GM15510 (cell line): ENCODE data around the gene MEDAG.

Experiments used
- POLR2A ChIP-seq: IDR thresholded peaks from 3 replicates; pipeline ENCODE4 v1.6.1; 2011; ENCODE audit warnings: borderline replicate concordance; ENCODE audit not compliant: insufficient read length; ENCODE audit errors: extremely low read depth

Gene MEDAG

DNA sequence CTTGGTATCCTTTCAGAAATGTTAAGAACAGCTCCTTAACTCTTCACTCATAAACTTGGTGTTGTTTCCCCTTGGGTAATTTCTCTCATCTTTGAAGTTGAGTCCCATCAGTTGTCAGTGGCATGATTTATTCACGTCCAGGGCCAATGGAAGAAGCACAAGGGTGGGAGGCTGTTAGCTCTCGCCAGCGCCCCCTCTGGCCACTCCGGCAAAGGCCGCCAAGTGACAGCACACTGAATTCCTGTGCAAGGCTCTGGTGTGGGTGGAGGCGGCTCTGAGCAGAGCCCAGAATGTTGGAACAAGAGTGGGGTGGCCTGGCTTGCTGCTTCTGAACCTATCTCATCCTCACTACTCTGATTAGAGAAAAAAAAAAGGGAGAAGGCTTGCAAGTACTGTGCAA, 13.1 kb upstream of the MEDAG start:
- no peak for TF ChIP-seq POLR2A

DNA sequence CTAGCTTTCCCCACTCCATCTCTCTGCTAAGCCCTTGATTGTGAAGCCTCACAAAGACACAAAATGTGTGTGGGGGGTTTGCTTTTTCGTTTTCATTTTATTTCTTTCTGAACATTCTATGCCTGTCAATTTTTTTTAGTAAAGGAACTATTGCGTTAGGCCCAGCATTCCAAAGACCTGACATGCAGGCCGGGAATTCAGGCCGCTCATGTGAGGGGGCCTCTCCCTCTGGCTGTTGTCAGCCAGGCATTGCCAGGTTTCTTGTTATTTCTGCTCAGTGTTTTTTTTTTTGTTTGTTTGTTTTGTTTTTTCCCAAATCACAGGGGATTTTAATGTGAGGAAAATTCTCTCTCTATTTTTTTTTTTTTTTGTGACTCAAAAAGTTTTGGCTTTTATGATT, 10.3 kb upstream of the MEDAG start:
- TF ChIP-seq POLR2A: no peak

DNA sequence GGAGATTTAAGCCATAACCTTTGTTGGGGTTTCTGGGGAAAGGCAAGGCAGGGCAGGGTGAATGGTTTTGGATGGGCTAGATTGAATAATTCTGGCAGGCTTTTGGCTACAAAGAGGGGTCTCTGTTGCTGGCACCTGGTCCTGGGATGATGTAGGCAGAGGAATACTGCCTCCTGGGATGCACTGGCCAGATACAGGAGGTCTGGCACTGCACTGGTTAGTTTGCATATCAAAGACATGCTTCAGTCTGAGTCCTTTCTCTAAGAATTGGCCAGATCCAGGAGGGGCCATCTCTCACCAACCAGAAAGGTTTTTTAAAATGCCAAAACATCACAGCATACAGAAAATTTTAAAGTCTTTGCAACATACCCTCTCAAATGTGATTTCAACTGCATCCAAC, 8.0 kb upstream of the MEDAG start:
- no peak for TF ChIP-seq POLR2A

DNA sequence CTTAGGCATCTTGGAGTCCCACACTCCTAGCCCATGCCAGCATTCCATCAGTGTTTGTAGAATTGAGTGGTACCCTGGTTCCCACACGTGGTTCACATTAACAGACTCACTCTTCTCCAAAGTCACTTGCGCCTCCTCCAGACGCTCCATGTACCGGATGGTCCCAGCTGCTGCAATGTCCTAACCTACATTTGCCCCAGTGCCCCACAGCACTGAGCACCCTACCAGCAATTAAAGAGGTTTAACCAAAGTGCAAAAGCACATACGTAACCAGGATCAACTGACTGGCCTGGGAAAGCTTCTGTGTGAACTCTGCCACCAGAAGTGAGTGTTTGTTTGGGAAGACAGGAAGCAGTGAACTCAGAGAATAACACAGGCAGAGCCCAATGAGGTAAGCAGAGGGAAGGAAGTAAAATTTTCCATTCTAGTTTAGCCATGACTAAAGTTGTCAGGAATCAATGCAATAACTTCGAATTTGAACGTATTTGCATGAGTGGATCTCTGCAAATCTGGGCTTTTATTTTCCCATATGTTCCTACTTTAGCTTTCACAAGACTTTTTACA, 7.3 kb upstream of the MEDAG start:
- no peak for TF ChIP-seq POLR2A

DNA sequence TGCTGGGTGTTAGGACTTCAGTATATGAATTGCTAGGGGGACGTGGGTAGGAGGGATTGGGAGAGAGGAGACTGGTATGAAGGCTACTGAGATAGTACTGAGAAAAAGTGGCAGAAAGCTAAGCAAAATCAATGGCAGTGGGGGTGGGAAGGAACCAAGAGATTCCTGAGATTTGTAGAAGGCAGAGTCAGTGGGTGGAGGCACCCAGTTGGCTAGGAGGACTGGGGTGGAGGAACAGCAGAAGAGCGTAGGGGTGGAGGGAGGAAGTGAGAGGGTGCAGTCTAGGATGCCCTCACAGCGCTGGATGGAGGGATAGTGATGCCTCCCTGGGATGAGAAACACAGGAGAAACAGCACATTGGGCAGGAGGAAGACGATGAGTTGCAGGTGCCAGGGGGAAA, 5.6 kb upstream of the MEDAG start:
- no peak for TF ChIP-seq POLR2A

DNA sequence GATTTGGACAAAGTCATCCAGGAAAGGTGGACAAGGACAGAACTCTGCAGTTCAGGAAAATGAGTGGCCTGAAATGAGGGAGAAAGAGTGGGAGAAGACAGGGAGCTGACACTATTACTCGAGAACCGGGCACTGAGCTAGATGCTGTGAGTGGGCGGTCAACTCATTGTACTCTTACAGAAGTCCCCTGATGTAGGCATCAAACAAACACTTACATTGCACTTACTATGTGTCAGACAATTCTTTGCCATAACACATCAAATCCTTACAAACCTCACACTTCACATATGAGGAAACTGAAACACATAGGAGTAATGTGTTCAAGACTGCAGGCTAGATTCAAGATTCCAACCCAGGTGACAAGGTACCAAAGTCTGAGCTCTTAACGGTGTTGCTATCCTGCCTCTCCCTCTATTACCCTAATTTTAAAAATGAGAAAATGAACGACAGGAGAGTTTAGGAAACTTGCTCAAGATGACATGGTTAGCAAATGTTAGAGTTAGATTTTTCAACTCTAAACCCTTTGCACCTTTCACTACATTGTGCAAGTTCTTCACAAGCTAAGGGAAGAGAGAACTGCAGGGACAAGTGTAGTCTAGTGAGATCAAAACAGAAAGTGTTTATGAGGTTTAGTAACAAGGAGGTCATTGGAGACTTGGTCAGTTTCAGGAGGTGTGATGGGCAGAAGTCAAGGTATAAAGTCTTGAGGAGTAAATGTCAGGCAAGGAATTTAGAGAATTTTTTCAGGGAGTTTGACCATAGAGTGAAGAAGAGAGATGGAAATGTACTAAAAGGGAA, 4.9 kb upstream of the MEDAG start:
- TF ChIP-seq POLR2A: no peak

DNA sequence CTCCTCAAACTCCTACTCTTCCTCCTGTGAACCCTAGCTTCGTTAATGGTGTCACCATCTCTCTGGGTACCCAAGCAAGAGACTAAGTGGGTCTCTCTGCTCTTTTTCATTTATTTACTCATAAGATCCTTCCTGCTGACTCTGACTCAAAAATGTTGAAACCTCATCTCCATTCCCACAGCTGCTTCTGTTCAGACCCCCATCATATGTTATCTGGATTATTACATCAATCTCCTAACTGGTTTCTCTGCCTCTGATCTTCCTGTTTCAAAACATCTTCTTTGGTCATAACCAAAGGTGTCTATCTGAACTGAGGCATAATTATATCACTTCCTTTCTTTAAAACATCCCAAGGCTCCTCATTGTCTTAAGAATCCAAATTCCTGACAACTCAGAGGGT, 2.0 kb upstream of the MEDAG start:
- no peak for TF ChIP-seq POLR2A

DNA sequence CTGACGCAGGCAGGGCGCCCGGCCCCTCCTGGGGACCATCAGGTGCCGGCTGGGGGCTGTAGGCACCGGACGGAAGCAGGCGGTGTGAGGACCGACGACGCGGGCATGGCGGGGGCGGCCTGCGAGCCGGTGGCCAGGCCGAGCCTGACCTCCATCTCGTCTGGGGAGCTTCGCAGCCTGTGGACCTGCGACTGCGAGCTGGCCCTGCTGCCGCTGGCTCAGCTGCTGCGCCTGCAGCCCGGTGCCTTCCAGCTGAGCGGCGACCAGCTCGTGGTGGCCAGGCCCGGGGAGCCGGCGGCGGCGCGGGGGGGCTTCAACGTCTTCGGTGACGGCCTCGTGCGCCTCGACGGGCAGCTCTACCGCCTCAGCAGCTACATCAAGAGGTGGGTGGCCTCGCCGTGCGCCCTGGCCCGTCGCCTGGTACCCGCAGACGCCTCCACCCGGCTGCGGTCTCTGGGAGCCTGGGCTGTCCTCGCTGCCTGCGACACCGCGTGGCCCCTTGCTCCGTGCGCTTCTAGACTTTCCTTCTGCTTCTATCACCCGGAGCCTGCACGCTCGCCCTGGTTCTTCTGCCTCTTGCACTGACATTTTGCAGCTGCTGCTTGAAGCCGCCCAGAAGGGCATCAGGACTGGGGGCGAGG, 460 bp downstream of the MEDAG start:
- TF ChIP-seq POLR2A: no peak

DNA sequence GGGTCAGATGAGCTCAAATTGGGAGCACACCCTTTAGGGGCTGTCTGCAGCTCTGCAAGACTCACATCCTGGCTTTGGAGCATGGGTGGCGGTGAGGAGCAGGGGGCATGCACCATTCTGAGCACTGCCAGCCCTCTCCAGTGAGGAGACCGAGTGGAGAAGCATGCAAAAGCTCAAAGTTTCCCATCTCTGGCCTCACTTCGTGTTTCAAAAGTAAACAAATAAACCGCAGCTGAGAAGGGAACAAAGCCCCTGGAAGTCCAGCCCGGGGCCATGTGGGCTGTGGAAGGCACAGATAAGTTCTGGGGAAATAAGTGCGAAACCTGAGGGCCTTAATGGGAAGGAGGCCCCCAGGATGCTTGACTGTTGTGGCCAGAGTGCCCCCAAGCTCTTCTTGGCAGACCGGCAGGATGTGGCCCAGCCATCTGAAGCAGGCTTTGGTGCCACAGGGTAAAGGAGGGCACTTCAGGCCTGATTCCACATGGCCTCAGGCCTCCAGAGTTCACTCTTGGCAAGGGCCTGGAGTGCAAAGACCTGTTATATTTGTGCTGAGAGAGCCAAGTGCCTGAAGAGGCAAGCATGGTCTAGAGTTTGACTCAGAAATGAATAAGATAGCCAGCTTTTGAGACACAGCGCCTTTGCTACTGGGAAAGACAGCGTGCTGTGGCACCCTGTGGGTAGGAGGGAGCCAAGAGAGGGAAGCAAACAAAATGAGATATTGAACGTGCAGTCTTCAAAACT, 1.2 kb downstream of the MEDAG start:
- no peak for TF ChIP-seq POLR2A

DNA sequence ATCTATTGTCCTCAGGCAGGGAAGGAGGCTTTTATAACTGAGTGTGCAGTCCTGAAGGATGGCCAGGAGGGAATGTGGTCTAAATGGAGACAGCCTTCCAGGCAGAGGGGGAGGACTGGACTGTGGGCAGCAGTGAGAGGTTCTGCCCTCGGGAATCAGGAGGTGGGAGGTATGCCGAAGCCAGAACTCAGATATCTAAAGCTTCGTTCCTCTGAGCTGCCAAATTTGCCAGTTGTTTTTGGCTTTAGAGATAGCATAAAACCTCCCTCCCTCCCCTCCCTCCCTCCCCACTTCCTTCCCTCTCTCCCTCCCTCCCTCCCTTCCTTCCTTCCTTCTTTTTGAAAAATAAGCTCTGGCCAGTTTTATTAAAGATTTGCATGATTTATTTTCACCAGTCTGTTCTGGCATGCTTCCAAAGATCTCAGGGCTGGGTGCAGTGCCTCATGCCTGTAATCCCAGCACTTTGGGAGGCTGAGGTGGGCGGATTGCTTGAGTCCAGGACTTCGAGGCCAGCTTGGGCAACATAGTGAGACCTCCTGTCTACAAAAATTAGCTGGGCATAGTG, 2.4 kb downstream of the MEDAG start:
- no peak for TF ChIP-seq POLR2A

DNA sequence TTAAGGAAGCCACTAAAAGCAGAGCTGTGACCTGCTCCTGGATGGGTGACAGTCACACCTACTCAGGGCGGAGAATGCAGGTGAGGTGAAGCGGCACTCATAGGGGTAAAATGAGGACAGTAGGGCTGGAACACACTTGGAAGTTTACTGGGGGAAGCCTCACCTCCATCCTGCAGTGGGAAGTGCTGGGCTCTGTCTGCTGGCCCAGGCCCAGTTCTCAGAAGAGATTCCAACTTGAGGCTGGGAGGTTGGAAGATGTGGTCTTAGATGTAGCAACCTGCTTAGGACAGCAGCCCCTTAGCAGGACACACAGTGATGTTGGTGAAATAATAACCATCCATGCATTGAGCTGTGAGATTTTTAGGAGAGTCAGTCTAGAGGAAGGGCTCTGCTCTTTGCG, 4.6 kb downstream of the MEDAG start:
- no peak for TF ChIP-seq POLR2A

DNA sequence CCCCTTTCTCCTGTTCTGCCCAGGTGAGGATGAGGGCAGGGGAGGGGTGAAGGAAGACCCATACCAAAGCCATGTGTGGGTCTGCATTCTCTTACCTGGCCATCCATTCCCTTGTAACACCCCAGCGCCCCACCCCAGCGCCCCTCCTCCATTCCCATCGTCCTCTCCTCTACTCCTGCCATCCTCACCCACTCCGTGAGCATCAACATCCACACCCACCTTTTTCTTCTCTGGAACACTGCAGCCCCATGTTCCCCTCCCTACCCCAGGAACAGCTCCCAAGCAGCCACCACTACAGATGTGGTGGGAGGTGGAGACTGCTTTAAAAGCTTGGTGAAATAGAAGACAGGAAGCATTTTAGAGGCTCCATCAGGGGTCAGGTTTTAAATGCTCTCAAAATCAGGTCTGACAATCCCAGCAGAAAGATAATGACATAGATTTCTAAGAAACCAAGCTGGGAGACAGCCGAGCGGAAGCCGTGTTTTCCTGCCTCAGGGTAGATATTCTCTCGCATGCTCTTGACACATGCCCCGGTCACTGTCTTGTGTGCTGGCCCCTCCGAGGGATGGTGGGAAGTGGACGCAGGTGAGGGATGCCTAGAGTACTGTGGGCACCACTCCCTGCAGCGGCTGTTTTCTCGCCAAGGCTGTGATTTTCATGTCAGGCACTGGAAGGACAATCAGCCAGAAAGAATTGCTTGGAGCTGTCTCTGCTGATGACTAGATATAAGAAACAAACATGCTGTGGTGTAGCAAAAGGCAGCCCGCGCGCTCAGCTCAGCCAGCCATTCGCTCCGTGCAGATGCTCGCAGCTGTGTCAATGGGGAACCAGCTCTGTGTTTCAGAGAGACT, 9.8 kb downstream of the MEDAG start:
- TF ChIP-seq POLR2A: no peak

DNA sequence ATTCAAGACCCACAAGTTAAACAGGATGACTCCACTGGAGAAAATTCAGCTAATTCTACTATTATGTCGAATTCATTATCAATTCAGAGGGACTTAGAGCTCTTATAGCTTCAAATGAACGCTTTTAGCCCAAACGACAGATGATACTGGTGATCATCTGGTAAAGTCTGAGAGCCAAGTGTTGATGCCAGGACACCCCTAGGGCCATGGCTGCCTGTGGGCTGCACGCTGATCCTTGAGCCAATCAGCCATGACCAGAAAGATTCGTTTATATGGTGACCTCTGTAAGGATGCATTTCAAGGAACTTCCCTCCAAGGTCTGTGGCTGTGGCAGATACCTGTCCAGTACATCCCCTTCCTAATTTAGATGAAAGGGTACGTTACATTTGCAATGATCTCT, 10.9 kb downstream of the MEDAG start:
- TF ChIP-seq POLR2A: no peak
